ENCODE data around the gene RANBP17. TPM values are rescaled to one million over a fixed set of nuclear protein-coding genes. Genes with fewer than 3 reads are reported as not detected.

The RANBP17 gene
- total RNA-seq, 1 experiment from 2014 or later: 6.0 TPM

- H3K9me3 ChIP-seq (ENCODE audit: low read length): no peaks in the 10 kb centered on the region
- no peaks in the 10 kb centered on the region for H3K79me2 ChIP-seq (ENCODE audit: low read length)
- ChIA-PET CTCF (no interaction called here), POLR2A (ENCODE audit: unreplicated experiment) (no interaction called here)
- H3K9me2 ChIP-seq (replicated peaks; ENCODE audit: low read length): no peaks in the 10 kb centered on the region
- peaks cover 6% of the 10 kb centered on the region; the same call in 1 of the 2 replicates for H3K4me1 ChIP-seq (ENCODE audit: insufficient read depth, low read length)
- intact Hi-C loops (cut with micrococcal nuclease): no loop called here
- H3K4me2 ChIP-seq (ENCODE audit: low read length): no peak overlapping the region
- H3K36me3 ChIP-seq (ENCODE audit: low read depth, low read length): no peaks in the 10 kb centered on the region
- no peaks in the 10 kb centered on the region for H4K20me1 ChIP-seq (ENCODE audit: low read length)
- no peak overlapping the region for H2AFZ ChIP-seq (ENCODE audit: low read length)
- BruUV-seq (replicated peaks): no TSS peak
- H3K9ac ChIP-seq (ENCODE audit: low read length): no peak overlapping the region
- H3K4me3 ChIP-seq (ENCODE audit: low read length): no peak overlapping the region
- no peak overlapping the region for H3K27ac ChIP-seq (ENCODE audit: low read length)
- H3K27me3 ChIP-seq (ENCODE audit: low read length): peaks cover 46% of the 10 kb centered on the region
- ATAC-seq (no peak), DNase-seq (no peak)
- H3F3A ChIP-seq (ENCODE audit: low read length, unreplicated experiment): no peaks in the 10 kb centered on the region
- TF ChIP-seq EZH2phosphoT487 (IDR thresholded peaks at IDR 0.05; ENCODE audit: borderline replicate concordance, low read length) (no peak), CTCF (conservative IDR thresholded peaks at IDR 0.05; ENCODE audit: low read depth, low read length) (no peak), EZH2 (IDR thresholded peaks at IDR 0.05; ENCODE audit: low read length, unreplicated experiment) (no peak)
Observed at GRCh38 chr5:171315925-171316257, 454.1 kb downstream of the RANBP17 start.

GRCh38 chr5:171316258-171317121, 454.7 kb downstream of the RANBP17 start:
- H3K27ac ChIP-seq (ENCODE audit: low read length): no peak overlapping the region
- H3K36me3 ChIP-seq (ENCODE audit: low read depth, low read length): no peaks in the 10 kb centered on the region
- no peaks in the 10 kb centered on the region for H3K9me2 ChIP-seq (replicated peaks; ENCODE audit: low read length)
- no peaks in the 10 kb centered on the region for H4K20me1 ChIP-seq (ENCODE audit: low read length)
- no peaks in the 10 kb centered on the region for H3K4me1 ChIP-seq (ENCODE audit: insufficient read depth, low read length)
- no peak for DNase-seq
- BruUV-seq (replicated peaks): no TSS peak
- H3K9ac ChIP-seq (ENCODE audit: low read length): no peak overlapping the region
- no peaks in the 10 kb centered on the region for H3K9me3 ChIP-seq (ENCODE audit: low read length)
- ChIA-PET POLR2A (ENCODE audit: unreplicated experiment) (no interaction called here), CTCF (no interaction called here)
- intact Hi-C loops (cut with micrococcal nuclease): no loop called here
- TF ChIP-seq EZH2 (IDR thresholded peaks at IDR 0.05; ENCODE audit: low read length, unreplicated experiment) (no peak), EZH2phosphoT487 (IDR thresholded peaks at IDR 0.05; ENCODE audit: borderline replicate concordance, low read length) (no peak), CTCF (conservative IDR thresholded peaks at IDR 0.05; ENCODE audit: low read depth, low read length) (no peak)
- no peak overlapping the region for H3K4me2 ChIP-seq (ENCODE audit: low read length)
- no peaks in the 10 kb centered on the region for H3F3A ChIP-seq (ENCODE audit: low read length, unreplicated experiment)
- no peak overlapping the region for H2AFZ ChIP-seq (ENCODE audit: low read length)
- H3K79me2 ChIP-seq (ENCODE audit: low read length): no peaks in the 10 kb centered on the region
- no peak for ATAC-seq
- H3K4me3 ChIP-seq (ENCODE audit: low read length): no peak overlapping the region
- H3K27me3 ChIP-seq (ENCODE audit: low read length): peaks cover 46% of the 10 kb centered on the region

- peaks cover 46% of the 10 kb centered on the region for H3K27me3 ChIP-seq (ENCODE audit: low read length)
- no peaks in the 10 kb centered on the region for H3K9me3 ChIP-seq (ENCODE audit: low read length)
- ChIA-PET POLR2A (ENCODE audit: unreplicated experiment) (no interaction called here), CTCF (no interaction called here)
- no peak for ATAC-seq
- DNase-seq: no peak
- H3K9me2 ChIP-seq (replicated peaks; ENCODE audit: low read length): no peaks in the 10 kb centered on the region
- H3K36me3 ChIP-seq (ENCODE audit: low read depth, low read length): no peaks in the 10 kb centered on the region
- H3K4me2 ChIP-seq (ENCODE audit: low read length): no peak overlapping the region
- H3F3A ChIP-seq (ENCODE audit: low read length, unreplicated experiment): no peaks in the 10 kb centered on the region
- H4K20me1 ChIP-seq (ENCODE audit: low read length): no peaks in the 10 kb centered on the region
- H3K9ac ChIP-seq (ENCODE audit: low read length): no peak overlapping the region
- no peak overlapping the region for H2AFZ ChIP-seq (ENCODE audit: low read length)
- H3K27ac ChIP-seq (ENCODE audit: low read length): no peak overlapping the region
- no peaks in the 10 kb centered on the region for H3K4me1 ChIP-seq (ENCODE audit: insufficient read depth, low read length)
- no peak for TF ChIP-seq EZH2phosphoT487 (IDR thresholded peaks at IDR 0.05; ENCODE audit: borderline replicate concordance, low read length)
- H3K4me3 ChIP-seq (ENCODE audit: low read length): no peak overlapping the region
- intact Hi-C loops (cut with micrococcal nuclease): no loop called here
- H3K79me2 ChIP-seq (ENCODE audit: low read length): no peaks in the 10 kb centered on the region
- no TSS peak for BruUV-seq (replicated peaks)
Observed at GRCh38 chr5:171317230-171317629, 455.4 kb downstream of the RANBP17 start.
